HG02571 (cell line): ENCODE results near the gene LRP2BP.
"Not testable (repeated sequence)": the region's sequence is repeated elsewhere in the genome, so short reads cannot be mapped to it uniquely, and the experiment has no call there.

ENCODE experiments used
- ATAC-seq: cut with Tn5 transposase; IDR thresholded peaks from one replicate; pipeline ENCODE4 v1.9.1; 2021; ENCODE audit warnings: mild to moderate bottlenecking, moderate library complexity; ENCODE audit not compliant: unreplicated experiment

Gene LRP2BP

GRCh38 chr4:185329879-185330510 lies 65.7 kb downstream of the LRP2BP start:
- not testable (repeated sequence) for ATAC-seq

GRCh38 chr4:185328586-185328985 lies 67.1 kb downstream of the LRP2BP start:
- no peak for ATAC-seq

GRCh38 chr4:185325721-185326120 lies 70.0 kb downstream of the LRP2BP start:
- ATAC-seq, result not testable (repeated sequence)

- not testable (repeated sequence) for ATAC-seq
Observed at GRCh38 chr4:185324361-185324760, 71.4 kb downstream of the LRP2BP start.

- no peak for ATAC-seq
Observed at GRCh38 chr4:185323606-185324005, 72.1 kb downstream of the LRP2BP start.

- ATAC-seq, result no peak
Observed at GRCh38 chr4:185322803-185323202, 72.9 kb downstream of the LRP2BP start.

- no peak for ATAC-seq
Observed at GRCh38 chr4:185318679-185319078, 77.0 kb downstream of the LRP2BP start.

GRCh38 chr4:185317880-185318279 lies 77.8 kb downstream of the LRP2BP start:
- ATAC-seq, result no peak

- ATAC-seq, result not testable (repeated sequence)
Observed at GRCh38 chr4:185317462-185317861, 78.3 kb downstream of the LRP2BP start.
